Activated naive CD8-positive, alpha-beta T cell treated with anti-CD3 and anti-CD28 coated beads, Interleukin-2, amount 50 U/mL, for 24 hours (primary cell): ENCODE data around the gene DCST2.
A peak's percentile ranks its signal among the peaks of the same experiment; 100 is the strongest.

Experiments
- ATAC-seq: fragments of 150-1000 bp; cut with Tn5 transposase; one replicate; pipeline ENCODE4 v1.10.0; 2021
- DNase-seq: peaks from one replicate; pipeline ENCODE4 v3.0.0; 2021
- H3K27ac Mint-ChIP-seq: one replicate; pipeline ENCODE4 v1.8.0; 2021; ENCODE audit warnings: mild to moderate bottlenecking, mixed read lengths
- H3K27me3 Mint-ChIP-seq: one replicate; pipeline ENCODE4 v1.8.0; 2021; ENCODE audit warnings: mixed read lengths
- H3K36me3 Mint-ChIP-seq: one replicate; pipeline ENCODE4 v1.8.0; 2021; ENCODE audit warnings: low read depth, mixed read lengths
- H3K4me1 Mint-ChIP-seq: one replicate; pipeline ENCODE4 v1.8.0; 2021; ENCODE audit warnings: mixed read lengths
- H3K4me3 Mint-ChIP-seq: one replicate; pipeline ENCODE4 v1.8.0; 2021; ENCODE audit warnings: mild to moderate bottlenecking, moderate library complexity, mixed read lengths
- H3K9me3 Mint-ChIP-seq: one replicate; pipeline ENCODE4 v1.8.0; 2021; ENCODE audit warnings: mixed read lengths

DCST2 gene

DNA sequence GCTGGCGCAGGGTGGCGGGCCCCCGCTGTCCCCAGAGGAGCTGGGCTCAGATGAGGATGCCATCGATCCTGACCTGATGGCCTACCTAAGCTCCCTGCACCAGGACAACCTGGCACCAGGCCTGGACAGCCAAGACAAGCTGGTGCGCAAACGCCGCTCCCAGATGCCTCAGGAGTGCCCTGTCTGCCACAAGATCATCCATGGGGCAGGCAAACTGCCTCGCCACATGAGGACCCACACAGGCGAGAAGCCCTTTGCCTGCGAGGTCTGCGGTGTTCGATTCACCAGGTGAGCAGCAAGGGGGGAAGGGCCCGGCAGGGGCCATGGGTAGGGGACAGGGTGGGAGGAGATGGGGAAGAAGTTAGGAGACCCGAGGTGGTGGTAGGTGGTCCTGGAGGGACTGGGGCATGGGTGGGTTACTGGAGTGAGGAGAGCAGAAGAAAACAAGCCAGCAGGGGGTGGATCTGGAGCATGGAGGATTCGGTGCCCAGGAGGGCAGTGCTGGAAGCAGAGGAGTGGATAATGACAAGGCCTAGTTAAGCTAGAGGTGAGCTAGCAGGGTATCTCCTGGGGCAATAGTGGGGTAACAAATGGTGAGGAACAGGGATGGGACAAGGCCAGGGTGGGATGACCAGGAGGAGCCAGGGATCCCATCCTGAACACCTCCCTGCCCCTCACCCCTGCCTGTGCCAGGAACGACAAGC, 17.9 kb downstream of the DCST2 start:
- H3K9me3 Mint-ChIP-seq = no peaks in the 10 kb centered on the region
- DNase-seq (no peak), ATAC-seq (no peak)
- H3K27me3 Mint-ChIP-seq = no peaks in the 10 kb centered on the region
- H3K4me1 Mint-ChIP-seq = peaks cover 66% of the 10 kb centered on the region
- H3K27ac Mint-ChIP-seq = no peak overlapping the region
- H3K36me3 Mint-ChIP-seq = no peaks in the 10 kb centered on the region
- no peak overlapping the region for H3K4me3 Mint-ChIP-seq

DNA sequence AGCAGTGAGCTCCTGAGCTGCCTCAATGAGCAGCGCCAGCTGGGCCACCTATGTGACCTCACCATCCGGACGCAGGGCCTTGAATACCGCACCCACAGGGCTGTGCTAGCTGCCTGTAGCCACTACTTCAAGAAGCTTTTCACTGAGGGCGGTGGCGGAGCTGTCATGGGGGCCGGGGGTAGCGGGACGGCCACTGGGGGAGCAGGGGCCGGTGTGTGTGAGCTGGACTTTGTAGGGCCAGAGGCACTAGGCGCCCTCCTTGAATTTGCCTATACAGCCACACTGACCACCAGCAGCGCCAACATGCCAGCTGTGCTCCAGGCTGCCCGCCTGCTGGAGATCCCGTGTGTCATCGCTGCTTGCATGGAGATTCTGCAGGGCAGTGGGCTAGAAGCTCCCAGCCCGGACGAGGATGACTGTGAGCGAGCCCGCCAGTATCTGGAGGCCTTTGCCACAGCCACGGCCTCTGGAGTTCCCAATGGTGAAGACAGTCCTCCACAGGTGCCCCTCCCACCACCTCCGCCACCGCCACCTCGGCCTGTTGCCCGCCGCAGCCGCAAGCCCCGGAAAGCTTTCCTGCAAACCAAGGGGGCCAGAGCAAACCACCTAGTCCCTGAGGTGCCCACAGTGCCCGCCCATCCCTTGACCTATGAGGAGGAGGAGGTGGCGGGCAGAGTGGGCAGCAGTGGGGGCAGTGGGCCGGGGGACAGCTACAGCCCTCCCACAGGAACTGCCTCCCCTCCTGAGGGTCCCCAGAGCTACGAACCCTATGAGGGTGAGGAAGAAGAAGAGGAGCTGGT, 18.7 kb downstream of the DCST2 start:
- ATAC-seq (no peak), DNase-seq (no peak)
- Mint-ChIP-seq H3K36me3 (no peaks in the 10 kb centered on the region), H3K9me3 (no peaks in the 10 kb centered on the region), H3K4me1 (peaks cover 71% of the 10 kb centered on the region), H3K4me3 (no peak overlapping the region), H3K27me3 (no peaks in the 10 kb centered on the region), H3K27ac (no peak overlapping the region)

DNA sequence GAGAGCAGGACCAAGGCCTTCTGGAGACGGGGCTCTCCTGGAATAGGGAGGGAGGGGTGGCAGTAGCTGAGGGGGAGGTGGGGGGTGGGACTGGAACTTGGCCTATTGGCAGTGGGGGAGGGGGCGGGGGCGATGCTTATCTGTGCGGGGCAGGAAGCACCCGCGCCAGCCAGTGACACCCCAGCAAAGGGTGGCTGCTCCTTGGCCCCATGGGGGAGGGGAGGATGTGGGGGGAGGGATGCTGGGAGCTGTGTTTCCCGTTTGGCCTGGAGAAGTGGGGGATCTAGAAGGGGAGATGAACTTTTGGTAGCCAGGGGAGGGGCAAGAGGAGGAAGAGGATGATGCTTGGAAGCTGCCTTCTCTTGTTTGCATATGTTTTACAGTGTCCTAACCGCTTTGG, 19.9 kb downstream of the DCST2 start:
- Mint-ChIP-seq H3K4me3 (no peak overlapping the region), H3K36me3 (no peaks in the 10 kb centered on the region), H3K27me3 (no peaks in the 10 kb centered on the region), H3K4me1 (peaks cover 70% of the 10 kb centered on the region), H3K9me3 (no peaks in the 10 kb centered on the region), H3K27ac (no peak overlapping the region)
- no peak for ATAC-seq
- DNase-seq = no peak

DNA sequence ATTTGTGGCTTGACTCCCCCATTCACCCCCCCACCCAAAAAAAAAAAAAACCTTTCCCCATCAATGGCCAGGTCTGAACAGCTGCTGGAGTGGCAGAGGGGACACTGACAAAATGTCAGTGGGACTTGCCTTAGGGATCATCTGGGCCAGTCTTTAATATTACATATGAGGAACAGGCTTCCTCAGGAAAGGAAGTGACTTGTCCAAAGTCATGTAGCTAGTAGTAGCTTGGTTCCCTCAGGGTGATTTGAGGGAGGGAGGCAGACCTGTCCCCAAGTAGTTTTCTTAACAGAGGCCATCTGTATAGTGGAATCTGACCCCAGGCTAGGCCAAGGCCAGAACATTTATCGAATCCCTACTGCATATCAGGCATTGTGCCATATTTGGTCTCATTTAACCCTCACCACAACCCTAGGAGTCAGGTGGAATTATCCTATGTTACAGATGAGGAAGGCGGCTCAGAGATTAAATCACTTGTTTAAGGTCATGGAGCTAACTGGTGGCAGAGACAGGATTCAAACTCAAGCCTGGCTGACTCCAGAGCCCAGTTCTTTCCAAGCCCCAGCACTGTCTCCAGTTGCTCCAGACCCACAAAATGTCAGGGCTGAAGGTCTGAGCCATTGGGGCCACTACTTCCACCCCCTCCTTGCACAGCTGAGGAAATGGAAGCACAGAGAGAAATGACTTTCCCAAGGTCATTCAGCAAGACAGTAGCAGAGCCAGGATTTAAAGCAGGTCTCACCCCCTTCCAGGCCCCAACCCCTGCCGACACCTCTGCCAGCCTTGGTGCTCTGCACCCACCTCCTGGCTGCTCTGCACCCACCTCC, 20.6 kb downstream of the DCST2 start:
- no peaks in the 10 kb centered on the region for H3K36me3 Mint-ChIP-seq
- H3K27me3 Mint-ChIP-seq = no peaks in the 10 kb centered on the region
- H3K4me1 Mint-ChIP-seq = peaks cover 71% of the 10 kb centered on the region
- H3K9me3 Mint-ChIP-seq = no peaks in the 10 kb centered on the region
- DNase-seq (no peak), ATAC-seq (no peak)
- no peak overlapping the region for H3K4me3 Mint-ChIP-seq
- H3K27ac Mint-ChIP-seq = no peak overlapping the region

DNA sequence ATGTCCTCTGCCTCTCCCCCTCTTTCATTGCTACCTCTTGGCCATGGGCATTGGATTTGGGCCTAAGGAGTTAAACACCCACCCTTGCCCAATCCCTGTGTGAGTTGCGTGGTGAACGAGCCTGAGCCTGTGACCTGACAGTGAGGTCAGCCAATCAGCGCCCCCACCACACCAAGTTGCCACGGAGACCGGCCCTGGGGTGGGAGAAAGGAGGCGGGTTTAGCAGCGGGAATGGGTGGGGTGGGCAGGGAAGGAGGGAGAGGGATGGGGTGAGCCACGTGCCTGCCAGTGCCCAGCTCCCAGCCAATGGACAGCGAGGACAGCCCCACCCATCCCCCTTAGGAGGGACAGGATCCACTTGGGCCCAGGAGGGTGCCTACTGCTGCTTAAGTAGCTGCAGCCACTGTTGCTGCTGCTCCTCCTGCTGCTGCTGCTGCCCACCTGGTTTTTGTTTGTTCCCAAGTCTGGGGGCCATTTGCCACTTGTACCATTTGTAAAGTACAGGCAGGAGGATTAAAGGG, 21.5 kb downstream of the DCST2 start:
- no peaks in the 10 kb centered on the region for H3K36me3 Mint-ChIP-seq
- no peaks in the 10 kb centered on the region for H3K27me3 Mint-ChIP-seq
- no peak overlapping the region for H3K4me3 Mint-ChIP-seq
- H3K4me1 Mint-ChIP-seq = peaks cover 68% of the 10 kb centered on the region
- no peaks in the 10 kb centered on the region for H3K9me3 Mint-ChIP-seq
- DNase-seq (no peak), ATAC-seq (no peak)
- H3K27ac Mint-ChIP-seq = no peak overlapping the region

DNA sequence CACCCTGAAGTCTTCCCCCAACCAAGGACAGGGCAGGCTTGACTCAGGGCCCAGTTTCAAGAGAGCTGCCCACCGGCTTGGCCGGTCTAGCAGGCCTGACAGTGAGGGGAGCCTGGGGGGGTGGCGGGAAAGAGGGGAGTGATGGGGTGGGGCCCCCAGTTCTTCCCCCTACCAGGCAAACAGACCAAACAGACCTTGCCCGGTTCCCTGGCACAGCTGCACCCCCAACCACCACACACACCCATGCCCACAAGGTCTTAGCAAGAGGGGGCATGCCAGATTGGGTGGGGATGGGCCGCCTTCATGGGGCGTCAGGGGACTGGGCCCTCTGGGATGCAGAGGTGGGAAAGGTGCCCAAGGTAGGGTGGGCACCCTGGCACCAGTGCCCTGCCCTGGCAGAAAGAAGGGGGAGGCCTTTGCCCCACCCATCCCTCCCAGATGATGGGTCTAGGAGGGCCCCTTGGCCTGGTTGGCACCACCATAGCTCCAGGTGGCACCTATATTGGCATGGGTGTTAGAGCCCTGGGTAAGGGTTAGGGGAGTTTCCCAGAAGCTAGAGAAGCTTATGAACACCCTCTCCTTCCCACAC, 22.1 kb downstream of the DCST2 start:
- DNase-seq = no peak
- Mint-ChIP-seq H3K9me3 (no peaks in the 10 kb centered on the region), H3K4me1 (peaks cover 68% of the 10 kb centered on the region), H3K27me3 (no peaks in the 10 kb centered on the region), H3K36me3 (no peaks in the 10 kb centered on the region), H3K27ac (peak overlapping the region; percentile 46), H3K4me3 (no peak overlapping the region)
- no peak for ATAC-seq

DNA sequence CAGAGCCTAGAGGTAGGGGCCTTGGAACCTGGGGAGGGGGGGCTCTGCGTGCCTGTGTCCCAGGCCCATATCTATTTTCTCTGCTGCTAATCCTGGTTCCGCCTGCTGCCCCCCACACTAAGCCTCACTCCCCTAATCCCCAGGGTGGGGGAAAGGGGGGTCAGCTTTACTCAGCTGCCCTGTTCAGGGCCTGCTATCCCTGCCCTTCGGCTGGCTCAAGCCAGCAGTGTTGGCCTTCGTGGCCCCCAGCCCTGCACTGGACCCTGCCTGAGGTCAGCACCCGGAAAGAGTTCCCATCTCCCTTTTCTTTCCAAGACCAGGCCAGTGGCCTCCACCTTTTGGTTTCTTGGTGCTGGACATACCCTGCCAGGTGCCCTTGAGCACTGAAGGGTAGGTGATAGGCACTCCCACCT, 22.6 kb downstream of the DCST2 start:
- H3K36me3 Mint-ChIP-seq = no peaks in the 10 kb centered on the region
- peaks cover 68% of the 10 kb centered on the region for H3K4me1 Mint-ChIP-seq
- H3K4me3 Mint-ChIP-seq = no peak overlapping the region
- no peaks in the 10 kb centered on the region for H3K9me3 Mint-ChIP-seq
- no peaks in the 10 kb centered on the region for H3K27me3 Mint-ChIP-seq
- ATAC-seq (no peak), DNase-seq (no peak)
- peak overlapping the region; percentile 46 for H3K27ac Mint-ChIP-seq

DNA sequence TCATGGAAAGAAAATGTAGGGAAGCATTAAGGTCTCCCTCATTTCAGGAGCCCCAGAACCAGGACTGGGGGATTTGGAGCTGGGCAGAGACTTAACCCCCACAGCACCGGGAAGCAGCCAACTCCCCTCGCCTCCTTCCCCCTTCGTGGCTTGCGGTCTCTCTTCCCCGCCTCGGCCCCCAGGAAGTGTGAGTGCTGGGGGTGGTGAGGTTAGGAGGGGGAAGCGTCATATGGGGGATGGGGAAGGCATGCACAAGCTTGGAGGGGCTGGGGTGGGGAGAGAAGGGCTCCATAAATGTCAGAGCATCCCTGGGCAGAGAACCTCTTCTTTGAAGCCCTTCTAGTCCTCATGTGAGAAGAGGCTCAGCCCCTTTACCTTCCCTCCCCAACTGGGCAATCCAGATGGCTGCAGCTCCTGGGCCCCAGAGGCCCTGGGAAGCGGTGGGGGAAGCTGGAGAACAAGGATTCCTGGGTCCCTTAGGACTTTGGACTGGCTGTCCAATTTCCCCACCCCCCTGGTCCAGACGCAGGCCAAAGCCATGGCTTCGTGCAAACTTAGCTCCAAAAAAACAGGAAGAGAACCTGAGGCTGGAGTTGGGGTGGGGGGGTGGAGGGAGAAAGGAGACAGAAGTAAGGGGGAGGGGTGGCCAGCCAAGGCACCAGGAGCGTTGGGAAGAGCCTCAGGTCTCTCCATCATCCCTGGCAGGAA, 23.2 kb downstream of the DCST2 start:
- DNase-seq = peak; percentile 50
- Mint-ChIP-seq H3K9me3 (no peaks in the 10 kb centered on the region), H3K27me3 (no peaks in the 10 kb centered on the region), H3K4me3 (peak overlapping the region; percentile 59), H3K27ac (peak overlapping the region; percentile 68), H3K36me3 (no peaks in the 10 kb centered on the region), H3K4me1 (peaks cover 71% of the 10 kb centered on the region)
- no peak for ATAC-seq

DNA sequence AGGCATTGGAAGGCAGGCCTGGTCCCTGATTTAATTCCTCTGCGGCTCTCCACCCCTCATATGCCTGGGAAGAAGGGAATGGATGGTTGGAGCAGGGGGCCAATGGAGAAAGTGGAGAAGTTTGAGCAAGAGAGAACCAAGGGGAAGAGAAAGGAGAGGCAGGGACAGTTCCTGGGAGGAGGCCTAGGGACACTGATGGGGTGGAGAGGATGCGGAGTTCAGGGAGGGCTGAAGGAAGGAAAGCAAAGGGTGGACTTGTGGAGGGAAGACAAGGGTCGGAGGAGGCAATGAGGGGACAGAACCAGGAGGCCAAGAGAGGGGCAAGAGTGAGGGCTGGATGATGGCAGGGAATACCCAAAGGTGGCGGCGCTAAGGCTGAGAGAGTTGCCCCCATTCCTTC, 23.8 kb downstream of the DCST2 start:
- H3K4me3 Mint-ChIP-seq = peak overlapping the region; percentile 59
- no peaks in the 10 kb centered on the region for H3K36me3 Mint-ChIP-seq
- peak overlapping the region; percentile 68 for H3K27ac Mint-ChIP-seq
- H3K27me3 Mint-ChIP-seq = no peaks in the 10 kb centered on the region
- H3K4me1 Mint-ChIP-seq = peaks cover 75% of the 10 kb centered on the region
- no peaks in the 10 kb centered on the region for H3K9me3 Mint-ChIP-seq
- no peak for ATAC-seq
- DNase-seq = no peak

DNA sequence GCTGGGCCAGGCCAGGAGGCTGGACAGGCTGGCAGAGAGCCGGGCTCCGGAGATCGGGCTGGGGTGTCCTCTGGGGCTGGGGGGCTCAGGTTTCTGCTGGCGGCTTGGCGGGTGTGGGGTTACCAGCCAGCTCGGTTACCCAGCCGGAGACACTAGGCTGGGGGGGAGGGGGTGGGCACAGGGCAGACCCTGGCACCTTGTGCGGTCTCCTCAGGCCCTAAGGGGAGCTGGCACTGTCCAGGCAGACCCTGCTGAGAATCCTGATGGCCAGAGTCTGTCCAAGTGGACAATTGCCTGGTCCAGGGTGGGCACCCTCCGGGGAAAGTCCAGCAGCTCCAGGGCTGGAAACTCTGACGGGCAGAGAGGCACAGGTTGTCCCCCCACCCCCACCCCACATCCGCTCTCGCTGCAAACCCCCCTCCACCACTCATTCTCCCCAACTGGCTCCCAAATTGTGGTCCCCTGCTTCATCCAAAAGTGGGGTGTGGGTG, 24.3 kb downstream of the DCST2 start:
- no peaks in the 10 kb centered on the region for H3K9me3 Mint-ChIP-seq
- peaks cover 78% of the 10 kb centered on the region for H3K4me1 Mint-ChIP-seq
- H3K36me3 Mint-ChIP-seq = no peaks in the 10 kb centered on the region
- H3K27ac Mint-ChIP-seq = peak overlapping the region; percentile 68
- H3K27me3 Mint-ChIP-seq = no peaks in the 10 kb centered on the region
- DNase-seq = no peak
- peak overlapping the region; percentile 64 for H3K4me3 Mint-ChIP-seq
- no peak for ATAC-seq

DNA sequence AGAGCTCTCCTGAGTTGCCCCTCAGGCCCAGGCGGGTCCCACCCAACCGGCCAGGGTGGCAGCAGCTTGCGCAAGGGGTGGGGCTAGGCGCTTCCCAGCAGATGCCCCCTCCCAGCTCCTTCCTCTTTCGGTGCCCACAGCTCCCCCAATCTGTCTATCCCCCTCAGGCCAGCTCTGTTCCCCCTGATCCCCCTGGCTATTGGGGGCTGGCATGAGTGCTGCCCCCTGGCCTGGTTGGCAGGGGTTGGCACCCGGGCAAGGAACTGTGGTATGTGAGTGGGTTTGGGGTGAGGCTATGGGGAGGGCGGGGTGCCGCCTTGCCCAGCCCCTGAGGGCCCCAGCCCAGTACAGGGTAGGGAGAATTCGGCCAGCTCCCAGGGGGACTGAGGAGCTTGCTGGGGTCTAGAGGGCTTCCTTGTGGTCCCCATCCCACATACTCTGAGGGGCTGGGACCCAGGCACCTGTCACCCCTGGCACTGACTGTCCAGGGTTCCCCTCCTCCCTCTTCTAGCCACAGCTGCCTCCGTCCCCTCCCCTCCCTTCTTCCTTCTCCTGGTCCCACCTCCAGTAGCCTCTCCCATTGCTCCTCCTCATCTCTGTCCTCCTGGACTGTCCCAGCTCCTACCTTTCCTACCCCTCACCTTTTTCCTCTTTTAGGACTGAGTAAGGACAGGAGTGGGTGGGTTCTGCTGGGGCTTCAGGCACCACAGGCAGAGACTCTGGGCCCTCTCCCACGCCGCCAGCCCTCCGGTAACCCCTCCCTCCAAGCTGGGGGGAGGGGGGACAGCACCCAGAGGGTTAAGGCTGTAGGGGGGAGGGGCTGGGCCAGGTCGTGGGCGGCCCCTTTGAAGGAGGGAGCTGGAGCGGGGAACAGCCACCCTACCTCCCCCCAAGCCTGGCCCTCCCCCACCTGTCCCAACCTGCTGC, 25.3 kb downstream of the DCST2 start:
- H3K36me3 Mint-ChIP-seq = no peaks in the 10 kb centered on the region
- H3K4me3 Mint-ChIP-seq = peak overlapping the region; percentile 64
- peaks cover 78% of the 10 kb centered on the region for H3K4me1 Mint-ChIP-seq
- no peaks in the 10 kb centered on the region for H3K9me3 Mint-ChIP-seq
- H3K27ac Mint-ChIP-seq = no peak overlapping the region
- H3K27me3 Mint-ChIP-seq = no peaks in the 10 kb centered on the region
- no peak for ATAC-seq
- peak; percentile 35 for DNase-seq

DNA sequence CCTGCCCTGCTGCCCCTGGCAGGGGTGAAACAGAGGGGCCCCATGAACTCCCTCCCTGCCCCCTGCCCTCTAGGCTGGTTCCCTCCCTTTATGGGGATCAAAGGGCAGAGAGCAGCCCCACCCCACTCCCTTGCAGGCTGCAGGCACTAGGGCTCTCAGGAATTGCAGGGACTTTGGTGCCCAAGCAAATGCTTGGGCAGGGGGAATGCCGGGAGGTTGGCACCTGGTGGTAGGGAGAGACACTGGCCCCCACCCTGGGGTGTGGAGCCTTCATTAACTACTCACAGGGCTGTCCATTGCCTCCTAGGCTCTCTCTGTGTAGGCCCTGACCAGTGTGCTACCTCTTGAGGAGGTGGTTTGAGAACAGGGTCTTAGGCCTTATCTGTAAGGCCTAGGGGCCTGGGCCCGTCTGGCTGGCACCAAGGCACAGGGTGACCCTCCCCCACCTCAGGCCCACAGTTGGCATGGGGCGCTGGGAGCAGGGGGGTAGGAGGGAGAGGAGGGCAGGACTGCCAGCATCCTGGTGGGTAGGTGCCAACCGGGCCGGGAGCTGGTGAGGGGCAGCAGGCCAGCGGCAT, 26.2 kb downstream of the DCST2 start:
- Mint-ChIP-seq H3K27me3 (no peaks in the 10 kb centered on the region), H3K4me1 (peaks cover 72% of the 10 kb centered on the region), H3K9me3 (no peaks in the 10 kb centered on the region), H3K27ac (peak overlapping the region; percentile 95), H3K4me3 (no peak overlapping the region), H3K36me3 (no peaks in the 10 kb centered on the region)
- ATAC-seq (no peak), DNase-seq (no peak)
